ENCODE measurements around the gene PPP2CA.

GRCh38 chr5:134177369-134178095 lies 48.3 kb downstream of the PPP2CA start:
- TF ChIP-seq RAD21 (IDR thresholded peaks at IDR 0.05; ENCODE audit: insufficient read depth, low read depth, low read length) = no peak
- TF ChIP-seq MXI1 (IDR thresholded peaks at IDR 0.05; ENCODE audit: low read depth, low read length) = no peak
- TF ChIP-seq NRF1 (conservative IDR thresholded peaks at IDR 0.05; ENCODE audit: low read depth, low read length) = no peak
- TF ChIP-seq CHD4 (IDR thresholded peaks at IDR 0.05) = no peak
- TF ChIP-seq LARP7 (IDR thresholded peaks at IDR 0.05) = no peak
- no peak for TF ChIP-seq BCL3 (IDR thresholded peaks at IDR 0.05; ENCODE audit: borderline replicate concordance, insufficient read depth, low read depth, low read length, poor library complexity, severe bottlenecking)
- no peak for TF ChIP-seq IKZF1 (conservative IDR thresholded peaks at IDR 0.05)

All from GM12878 (cell line).